Mucosa of rectum (tissue), 2 donors: ENCODE data around the gene TMEM44.

Experiments
- H3K27ac ChIP-seq, 2 donors: one replicate each; pipeline ENCODE4 v1.7.0; 2013; ENCODE audit warnings: inconsistent platforms in 2 of 2, low read depth in 2 of 2, low read length in 2 of 2
- H3K27me3 ChIP-seq, 2 donors: one replicate each; pipeline ENCODE4 v1.7.0; 2013; ENCODE audit warnings: low read length in 2 of 2; ENCODE audit not compliant: control insufficient read depth in 2 of 2, insufficient read depth in 2 of 2
- H3K36me3 ChIP-seq, 2 donors: one replicate each; pipeline ENCODE4 v1.7.0; 2013; ENCODE audit warnings: low read length in 2 of 2; ENCODE audit not compliant: control insufficient read depth in 2 of 2, insufficient read depth in 2 of 2
- H3K4me1 ChIP-seq, 2 donors: one replicate each; pipeline ENCODE4 v1.7.0; 2013; ENCODE audit warnings: low read length in 2 of 2, mild to moderate bottlenecking in 1 of 2; ENCODE audit not compliant: control insufficient read depth in 2 of 2, insufficient read depth in 2 of 2
- H3K4me3 ChIP-seq, 2 donors: one replicate each; pipeline ENCODE4 v1.7.0; 2013; ENCODE audit warnings: low read length in 2 of 2
- H3K9ac ChIP-seq, 2 donors: one replicate each; pipeline ENCODE4 v1.7.0; 2013; ENCODE audit warnings: low read length in 2 of 2, low read depth in 1 of 2, mild to moderate bottlenecking in 1 of 2
- H3K9me3 ChIP-seq, 2 donors: one replicate each; pipeline ENCODE4 v1.7.0; 2013; ENCODE audit warnings: low read length in 2 of 2; ENCODE audit not compliant: control insufficient read depth in 2 of 2
- donor health status: healthy.
- donor health status: Normal muscosa, but diverticular disease.

TMEM44 gene

DNA sequence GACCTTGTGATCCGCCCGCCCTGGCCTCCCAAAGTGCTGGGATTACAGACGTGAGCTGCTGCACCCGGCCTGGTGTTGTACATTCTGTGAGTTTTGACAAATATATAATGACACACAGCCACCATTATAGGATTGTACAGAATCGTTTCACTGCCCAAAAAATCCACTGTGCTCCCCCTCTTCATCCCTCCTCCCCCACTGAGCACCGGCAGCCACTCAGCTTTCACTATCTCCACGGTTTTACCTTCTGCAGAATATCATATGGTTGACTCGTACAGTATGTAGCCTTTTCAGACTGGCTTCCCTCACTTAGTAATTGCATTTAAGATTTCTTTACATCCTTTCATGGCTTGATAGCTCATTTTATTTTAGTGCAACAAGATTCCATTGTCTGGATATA, 89.7 kb downstream of the TMEM44 start:
- Histone ChIP-seq H3K4me3 (no peak overlapping the region), H3K36me3 (no peaks in the 10 kb centered on the region), H3K9ac (no peak overlapping the region), H3K27ac (no peak overlapping the region), H3K9me3 (no peaks in the 10 kb centered on the region), H3K27me3 (no peaks in the 10 kb centered on the region), H3K4me1 (no peaks in the 10 kb centered on the region)

DNA sequence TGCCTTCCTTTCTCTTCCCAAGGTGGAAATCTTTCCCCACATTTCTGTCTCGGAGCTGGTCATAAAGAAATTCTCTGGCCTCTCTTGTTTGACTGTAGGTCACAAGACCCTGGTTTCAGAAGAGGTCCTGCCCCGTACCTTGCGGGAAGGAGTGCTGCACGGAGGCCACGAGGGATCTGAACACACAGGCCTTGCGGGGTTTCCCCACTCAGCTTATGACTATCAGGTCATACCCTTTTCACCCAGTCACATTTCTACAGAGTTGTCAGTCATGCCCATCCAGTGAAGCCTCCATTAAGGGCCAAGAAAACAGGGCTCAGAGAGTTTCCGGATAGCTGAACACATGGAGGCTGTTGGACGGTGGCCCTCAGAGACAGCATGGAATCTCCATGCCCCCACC, 91.7 kb downstream of the TMEM44 start:
- Histone ChIP-seq H3K27ac (no peak overlapping the region), H3K9ac (no peak overlapping the region), H3K27me3 (no peaks in the 10 kb centered on the region), H3K4me1 (peaks cover 13 to 16% of the 10 kb centered on the region in 2 donors), H3K9me3 (no peaks in the 10 kb centered on the region), H3K36me3 (no peaks in the 10 kb centered on the region), H3K4me3 (no peak overlapping the region)

- H3K27me3 ChIP-seq: no peaks in the 10 kb centered on the region
- peaks cover 13 to 18% of the 10 kb centered on the region in 2 donors for H3K4me1 ChIP-seq
- H3K9ac ChIP-seq: no peak overlapping the region
- H3K9me3 ChIP-seq: no peaks in the 10 kb centered on the region
- no peak overlapping the region for H3K4me3 ChIP-seq
- H3K36me3 ChIP-seq: no peaks in the 10 kb centered on the region
- H3K27ac ChIP-seq: no peak overlapping the region
These were observed 92.8 kb downstream of the TMEM44 start for GRCh38 chr3:194540274-194540905.

DNA sequence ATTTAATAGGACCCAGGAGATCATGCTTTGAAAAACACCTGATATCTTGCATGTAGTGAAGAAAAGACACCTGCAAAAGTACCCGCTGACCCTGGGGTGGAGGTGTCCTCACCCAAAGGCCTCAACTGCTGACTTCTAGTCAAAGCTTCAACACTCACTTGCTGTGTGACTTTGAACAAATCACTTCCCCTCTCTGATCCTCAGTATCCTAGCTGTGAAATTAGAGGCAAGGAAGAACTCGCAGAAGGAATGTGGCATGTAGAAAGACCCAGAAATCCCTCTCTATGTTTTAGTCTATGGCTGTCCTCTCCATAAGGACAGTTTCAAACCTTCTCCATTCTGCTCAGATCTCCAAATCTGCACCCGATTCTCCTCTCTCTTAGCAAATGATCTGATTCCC, 93.7 kb downstream of the TMEM44 start:
- no peaks in the 10 kb centered on the region for H3K36me3 ChIP-seq
- no peak overlapping the region for H3K27ac ChIP-seq
- H3K9me3 ChIP-seq: no peaks in the 10 kb centered on the region

GRCh38 chr3:194537732-194538247, 95.4 kb downstream of the TMEM44 start:
- no peaks in the 10 kb centered on the region for H3K36me3 ChIP-seq
- H3K4me3 ChIP-seq: peak overlapping the region; percentile 4 to 20
- H3K27ac ChIP-seq: peak overlapping the region; percentile 77 to 79

More for the DNA sequence above, 93.7 kb downstream of the TMEM44 start:
- H3K9ac ChIP-seq: no peak overlapping the region
- no peak overlapping the region for H3K4me3 ChIP-seq
- H3K4me1 ChIP-seq: peaks cover 13 to 18% of the 10 kb centered on the region in 2 donors
- no peaks in the 10 kb centered on the region for H3K27me3 ChIP-seq

More at GRCh38 chr3:194537732-194538247, 95.4 kb downstream of the TMEM44 start:
- Histone ChIP-seq H3K9ac (peak overlapping the region in 1 of 2 donors; percentile 33), H3K4me1 (peaks cover 13 to 18% of the 10 kb centered on the region in 2 donors), H3K27me3 (no peaks in the 10 kb centered on the region), H3K9me3 (no peaks in the 10 kb centered on the region)
